OCI-LY7 (cell line): ENCODE measurements around the gene SMTNL2. TPM values are rescaled to one million over a fixed set of nuclear protein-coding genes. Genes with fewer than 3 reads are reported as not detected.

Source experiments
- BruUV-seq: library from RNA; stranded (reverse); fragments of 400-500 nt; replicated peaks from 2 replicates; lab custom pipeline; 2021; lab: Mats Ljungman, UMichigan
- CTCF ChIA-PET: fragments of 300-600 bp; sonication (Branson Sonifier 250); formaldehyde crosslinking; loops from one replicate; lab custom pipeline; 2022; ENCODE audit warnings: antibody characterized with exemption; ENCODE audit not compliant: unreplicated experiment; lab: Charles Lee
- POLR2A ChIA-PET: fragments of 300-600 bp; sonication (Branson Sonifier 250); formaldehyde crosslinking; loops from one replicate; lab custom pipeline; 2022; ENCODE audit warnings: antibody characterized with exemption; lab: Charles Lee
- DNase-seq: peaks from one replicate; pipeline ENCODE4 v3.0.0-alpha.2; 2015; ENCODE audit warnings: low spot score
- H2AFZ ChIP-seq: fragments of 200-600 bp; sonication (generic), shearing (Covaris generic); 2 replicates; pipeline ENCODE4 v1.6.1; 2014; ENCODE audit warnings: mild to moderate bottlenecking, antibody characterized with exemption, low read length, moderate library complexity
- H3K27ac ChIP-seq: fragments of 200-600 bp; sonication (generic); 2 replicates; pipeline ENCODE4 v1.5.1; 2014; ENCODE audit warnings: mixed run types, low read depth, mild to moderate bottlenecking, moderate library complexity, low read length, inconsistent platforms; ENCODE audit not compliant: poor library complexity, severe bottlenecking
- H3K36me3 ChIP-seq: fragments of 200-600 bp; sonication (generic); 2 replicates; pipeline ENCODE4 v1.6.1; 2014; ENCODE audit warnings: mild to moderate bottlenecking, antibody characterized with exemption, low read length, moderate library complexity, mixed read lengths; ENCODE audit not compliant: insufficient read depth
- H3K4me1 ChIP-seq: fragments of 200-600 bp; sonication (generic); 2 replicates; pipeline ENCODE4 v1.5.1; 2014; ENCODE audit warnings: mild to moderate bottlenecking, low read length; ENCODE audit not compliant: insufficient read depth, poor library complexity, severe bottlenecking
- H3K4me2 ChIP-seq: fragments of 200-600 bp; sonication (generic); 2 replicates; pipeline ENCODE4 v1.6.1; 2014; ENCODE audit warnings: mild to moderate bottlenecking, low read length
- H3K4me3 ChIP-seq: fragments of 200-600 bp; sonication (generic); 2 replicates; pipeline ENCODE4 v1.5.1; 2014; ENCODE audit warnings: mild to moderate bottlenecking, low read depth, low read length; ENCODE audit not compliant: poor library complexity, severe bottlenecking
- H3K79me2 ChIP-seq: fragments of 200-600 bp; sonication (generic); 2 replicates; pipeline ENCODE4 v1.6.1; 2016; ENCODE audit warnings: low read depth, mild to moderate bottlenecking, low read length, moderate library complexity, mixed read lengths; ENCODE audit not compliant: insufficient read depth
- H3K9me2 ChIP-seq: fragments of 200-600 bp; sonication (generic); 2 replicates; pipeline ENCODE4 v1.6.1; 2016; ENCODE audit warnings: mild to moderate bottlenecking, low read length, mixed read lengths; ENCODE audit not compliant: insufficient read depth
- H3K9me3 ChIP-seq: fragments of 200-600 bp; sonication (generic); 2 replicates; pipeline ENCODE4 v1.6.1; 2014; ENCODE audit warnings: mild to moderate bottlenecking, mixed run types, low read length, mixed read lengths
- H4K20me1 ChIP-seq: fragments of 200-600 bp; sonication (generic); 2 replicates; pipeline ENCODE4 v1.6.1; 2014; ENCODE audit warnings: mild to moderate bottlenecking, antibody characterized with exemption, low read length, moderate library complexity, mixed read lengths; ENCODE audit not compliant: insufficient read depth
- EZH2phosphoT487 ChIP-seq: fragments of 200-600 bp; sonication (generic); IDR thresholded peaks from 2 replicates; pipeline ENCODE4 v1.6.1; 2018; ENCODE audit warnings: low read depth, borderline replicate concordance, mild to moderate bottlenecking, mixed run types, antibody characterized with exemption, low read length, moderate library complexity, mixed read lengths
- intact Hi-C: fragments of 100-400 bp; cut with micrococcal nuclease; formaldehyde crosslinking; loops from one replicate; pipeline ENCODE4 v1.10.0; 2022; ENCODE audit not compliant: unreplicated experiment
- total RNA-seq, 2 experiments: library from RNA; depleted of rRNA in 1 of 2; stranded (reverse); fragments of >200 nt in 1 of 2; shearing (Covaris generic) in 1 of 2; gene quantifications; 2 replicates each; pipeline ENCODE4 v1.2.3, GENCODE V29; 2014 to 2022
- TF ChIP-seq, protein P1 (sequence below): fragments of 200-600 bp; sonication (generic); conservative IDR thresholded peaks from 2 replicates; pipeline ENCODE4 v1.5.1; 2014; ENCODE audit warnings: mild to moderate bottlenecking, antibody characterized with exemption, low read length, moderate library complexity, mixed read lengths

SMTNL2 gene
- total RNA-seq, 2 experiments from 2014 or later = not detected

- Histone ChIP-seq H3K27ac (peak overlapping the region; percentile 36), H3K9me2 (no peaks in the 10 kb centered on the region), H2AFZ (no peak overlapping the region), H3K9me3 (no peaks in the 10 kb centered on the region), H3K4me3 (peak overlapping the region; percentile 96), H4K20me1 (no peaks in the 10 kb centered on the region), H3K79me2 (peaks cover 28% of the 10 kb centered on the region), H3K4me2 (peak overlapping the region; percentile 86), H3K36me3 (peaks cover 55% of the 10 kb centered on the region), H3K4me1 (peaks cover 25% of the 10 kb centered on the region)
- intact Hi-C loops = loop anchor here (2.0 kb wide), 2 partner anchors 32 to 134 kb away; no protein-coding TSS in a partner anchor
- TSS peak; percentile 56 for BruUV-seq
- DNase-seq = no peak
- CTCF ChIA-PET = no interaction called here
- TF ChIP-seq, protein P1, sequence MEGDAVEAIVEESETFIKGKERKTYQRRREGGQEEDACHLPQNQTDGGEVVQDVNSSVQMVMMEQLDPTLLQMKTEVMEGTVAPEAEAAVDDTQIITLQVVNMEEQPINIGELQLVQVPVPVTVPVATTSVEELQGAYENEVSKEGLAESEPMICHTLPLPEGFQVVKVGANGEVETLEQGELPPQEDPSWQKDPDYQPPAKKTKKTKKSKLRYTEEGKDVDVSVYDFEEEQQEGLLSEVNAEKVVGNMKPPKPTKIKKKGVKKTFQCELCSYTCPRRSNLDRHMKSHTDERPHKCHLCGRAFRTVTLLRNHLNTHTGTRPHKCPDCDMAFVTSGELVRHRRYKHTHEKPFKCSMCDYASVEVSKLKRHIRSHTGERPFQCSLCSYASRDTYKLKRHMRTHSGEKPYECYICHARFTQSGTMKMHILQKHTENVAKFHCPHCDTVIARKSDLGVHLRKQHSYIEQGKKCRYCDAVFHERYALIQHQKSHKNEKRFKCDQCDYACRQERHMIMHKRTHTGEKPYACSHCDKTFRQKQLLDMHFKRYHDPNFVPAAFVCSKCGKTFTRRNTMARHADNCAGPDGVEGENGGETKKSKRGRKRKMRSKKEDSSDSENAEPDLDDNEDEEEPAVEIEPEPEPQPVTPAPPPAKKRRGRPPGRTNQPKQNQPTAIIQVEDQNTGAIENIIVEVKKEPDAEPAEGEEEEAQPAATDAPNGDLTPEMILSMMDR = no peak
- no peak for TF ChIP-seq EZH2phosphoT487
- POLR2A ChIA-PET = no interaction called here
Measured at GRCh38 chr17:4554441-4554996, 29.8 kb upstream of the SMTNL2 start.

DNA sequence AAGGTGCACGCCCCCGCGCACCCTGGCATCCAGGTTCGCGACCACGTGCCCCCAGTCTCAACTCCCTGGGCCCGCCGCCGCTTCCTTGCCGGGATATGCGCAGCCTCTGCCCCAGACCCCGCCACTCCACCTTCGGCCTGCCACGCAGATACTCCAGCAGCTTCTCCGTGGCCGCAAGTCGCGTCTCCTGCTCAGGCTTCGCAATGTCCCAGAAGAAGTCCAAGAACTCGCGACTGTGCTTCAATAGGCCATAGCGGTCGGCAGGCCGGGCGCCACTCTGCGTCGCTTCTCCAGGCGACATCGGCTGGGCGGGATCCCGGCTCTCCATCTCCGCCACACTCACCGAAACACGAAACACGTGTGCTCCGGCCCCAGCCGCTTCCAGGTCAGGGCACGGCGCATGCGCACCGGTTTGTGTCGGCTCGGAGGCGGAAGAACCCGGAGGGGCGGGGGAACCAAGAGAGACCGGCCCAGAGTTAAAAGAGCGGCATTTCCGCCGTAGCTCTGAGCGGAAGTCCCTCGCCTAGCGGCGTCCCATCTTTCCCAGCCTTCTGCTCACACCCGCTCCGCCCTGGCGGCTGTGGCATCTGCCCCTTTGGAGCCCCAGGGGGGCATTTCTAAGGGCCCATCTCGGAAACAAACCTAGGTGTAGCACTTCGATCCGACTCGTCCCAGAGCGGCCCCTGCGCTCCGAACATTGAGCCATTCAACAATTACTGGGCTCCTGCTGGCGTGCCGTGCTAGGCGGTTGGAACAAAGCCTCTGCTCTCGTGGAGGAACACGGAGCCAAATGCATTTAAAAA is 29.1 kb upstream of the SMTNL2 start, which contains the start of gene MYBBP1A:
TSS of gene MYBBP1A (minus strand) at position 388 of the 803 bp plus-strand sequence. CDS start at position 328, 60 bp downstream.
- H3K79me2 ChIP-seq = peaks cover 28% of the 10 kb centered on the region
- no peaks in the 10 kb centered on the region for H3K9me3 ChIP-seq
- peaks cover 26% of the 10 kb centered on the region for H3K4me1 ChIP-seq
- peak within 1 kb of the TSS; percentile 68 for H3K27ac ChIP-seq
- H4K20me1 ChIP-seq = no peaks in the 10 kb centered on the region
- POLR2A ChIA-PET = interaction anchor here (0.7 to 1.1 kb wide), 2 partner anchors 11 to 149 kb away, joined by 4 read pairs; no protein-coding TSS in a partner anchor
- H3K36me3 ChIP-seq = peaks cover 48% of the 10 kb centered on the region
- BruUV-seq = no TSS peak
- CTCF ChIA-PET = no interaction called here
- DNase-seq = peak; percentile 98
- H3K4me3 ChIP-seq = peak within 1 kb of the TSS; percentile 96
- H3K4me2 ChIP-seq = peak within 1 kb of the TSS; percentile 86
- TF ChIP-seq, protein P1 = peak; percentile 33
- no peak for TF ChIP-seq EZH2phosphoT487
- H3K9me2 ChIP-seq = no peaks in the 10 kb centered on the region
- intact Hi-C loops = loop anchor here (2.0 to 5.0 kb wide), 3 partner anchors 32 to 413 kb away; partner anchors contain the start of genes CYB5D2 and ZZEF1
- peak within 1 kb of the TSS; percentile 72 for H2AFZ ChIP-seq
